GM21723 (cell line): Measurements from ENCODE around the gene CD300E.
"Not testable (repeated sequence)": the region's sequence is repeated elsewhere in the genome, so short reads cannot be mapped to it uniquely, and the experiment has no call there.

Experiments
- ATAC-seq: cut with Tn5 transposase; IDR thresholded peaks from one replicate; pipeline ENCODE4 v1.9.1; 2021; ENCODE audit warnings: mild to moderate bottlenecking, moderate library complexity; ENCODE audit not compliant: unreplicated experiment

The CD300E gene

GRCh38 chr17:74601944-74602572, 21.5 kb downstream of the CD300E start:
- ATAC-seq: no peak

GRCh38 chr17:74599448-74599939, 24.0 kb downstream of the CD300E start:
- ATAC-seq: no peak

- no peak for ATAC-seq
Measured at GRCh38 chr17:74599023-74599399, 24.5 kb downstream of the CD300E start.

GRCh38 chr17:74598346-74599022, 25.1 kb downstream of the CD300E start:
- ATAC-seq: no peak

- no peak for ATAC-seq
Measured at GRCh38 chr17:74597069-74597790, 26.3 kb downstream of the CD300E start.

- ATAC-seq: no peak
Measured at GRCh38 chr17:74595037-74595750, 28.3 kb downstream of the CD300E start.

GRCh38 chr17:74592087-74592990, 31.2 kb downstream of the CD300E start, which contains the start of gene CD300LD:
CD300LD (minus strand) TSS chr17:74592283; CDS start chr17:74592202, 81 bp downstream.
- no peak for ATAC-seq

GRCh38 chr17:74591503-74591902, 32.0 kb downstream of the CD300E start:
- ATAC-seq: no peak

GRCh38 chr17:74585711-74586110, 37.8 kb downstream of the CD300E start:
- no peak for ATAC-seq

- ATAC-seq: no peak
Measured at GRCh38 chr17:74584292-74585060, 39.1 kb downstream of the CD300E start.

GRCh38 chr17:74582633-74583032, 40.9 kb downstream of the CD300E start:
- no peak for ATAC-seq

- ATAC-seq: no peak
Measured at GRCh38 chr17:74579900-74580299, 43.6 kb downstream of the CD300E start.

GRCh38 chr17:74578979-74579378, 44.6 kb downstream of the CD300E start:
- no peak for ATAC-seq

GRCh38 chr17:74574489-74575142, 48.9 kb downstream of the CD300E start:
- no peak for ATAC-seq

- ATAC-seq: not testable (repeated sequence)
Measured at GRCh38 chr17:74573635-74574034, 49.9 kb downstream of the CD300E start.

GRCh38 chr17:74573169-74573568, 50.4 kb downstream of the CD300E start:
- ATAC-seq: no peak

- no peak for ATAC-seq
Measured at GRCh38 chr17:74571621-74572270, 51.8 kb downstream of the CD300E start.
